Measurements from ENCODE around the gene PFDN1.
"Not testable (repeated sequence)": the region's sequence is repeated elsewhere in the genome, so short reads cannot be mapped to it uniquely, and the experiment has no call there.

Gene PFDN1

DNA sequence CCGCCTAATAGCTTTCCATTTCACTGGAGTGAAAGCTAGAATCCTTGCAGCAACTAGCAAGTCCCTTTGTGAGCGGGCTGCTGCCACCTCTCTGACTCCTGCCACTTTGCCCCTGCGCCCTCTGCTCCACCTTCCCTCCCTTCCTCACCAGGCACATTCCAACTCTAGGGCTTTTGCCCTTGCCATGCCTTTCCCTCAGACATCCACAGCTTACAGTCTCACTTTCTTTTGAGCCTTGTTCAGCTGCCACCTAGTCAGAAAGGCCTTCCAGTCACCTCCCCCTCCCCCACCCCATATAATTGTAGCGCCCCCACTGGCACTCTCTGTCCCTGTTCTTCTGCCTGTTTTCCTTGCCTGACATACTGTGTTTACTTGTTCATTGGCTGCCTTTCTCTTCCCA, 96.9 kb downstream of the PFDN1 start:
- DNase-seq = no peak

DNA sequence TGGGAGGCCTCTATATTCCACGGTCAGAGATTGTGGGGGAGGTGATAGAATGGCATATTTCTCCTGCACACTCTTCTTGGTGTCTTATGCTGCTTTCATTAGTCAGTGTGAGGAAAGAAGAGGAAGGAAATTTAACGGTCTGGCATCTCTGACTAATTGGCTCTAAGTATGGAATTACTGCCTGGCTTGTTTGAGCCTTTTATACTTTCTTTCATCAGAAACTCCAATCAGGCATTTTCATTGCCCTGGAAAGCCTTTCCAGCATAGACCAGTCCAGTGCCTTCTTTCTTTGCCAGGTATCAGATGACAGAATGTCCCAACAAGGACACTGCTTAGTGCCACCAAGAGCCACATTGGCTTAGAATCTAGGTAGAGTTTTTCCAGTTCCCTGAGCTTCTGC, 97.7 kb downstream of the PFDN1 start:
- no peak for DNase-seq

DNA sequence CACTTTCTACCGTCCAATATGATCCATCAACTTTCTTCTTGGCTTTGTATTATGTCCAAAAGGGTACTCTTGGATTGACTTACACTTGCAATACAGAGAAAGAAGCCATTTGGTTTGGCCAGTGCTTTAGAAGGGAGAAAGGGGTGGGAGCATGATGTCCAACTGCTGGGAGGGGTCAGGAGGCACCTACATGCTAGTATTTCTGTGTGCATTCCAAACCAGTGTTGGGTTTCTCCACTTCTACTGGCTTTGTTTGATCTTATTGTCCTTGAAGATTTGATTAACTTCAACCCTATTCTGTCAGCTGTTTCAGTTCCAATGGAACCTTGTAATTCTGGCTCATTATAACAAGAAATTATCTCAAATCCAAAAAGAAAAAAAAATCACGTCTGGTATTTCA, 100.3 kb downstream of the PFDN1 start:
- no peak for DNase-seq

DNA sequence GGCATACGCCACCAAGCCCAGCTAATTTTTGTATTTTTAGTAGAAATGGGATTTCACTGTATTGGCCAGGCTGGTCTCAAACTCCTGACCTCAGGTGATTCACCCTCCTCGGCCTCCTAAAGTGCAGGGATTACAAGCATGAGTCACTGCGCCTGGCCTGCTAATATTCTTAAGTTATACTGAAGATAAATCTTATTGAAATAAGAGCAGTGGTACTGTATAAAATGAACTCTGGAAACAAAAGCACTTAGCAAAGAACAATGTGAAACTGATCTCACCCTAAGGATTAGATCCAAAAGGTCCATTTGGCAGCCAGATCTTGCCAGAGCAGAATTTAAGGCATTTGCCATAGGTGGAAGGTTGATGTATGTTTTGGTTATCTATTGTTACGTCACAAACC, 100.8 kb downstream of the PFDN1 start:
- no peak for DNase-seq

DNA sequence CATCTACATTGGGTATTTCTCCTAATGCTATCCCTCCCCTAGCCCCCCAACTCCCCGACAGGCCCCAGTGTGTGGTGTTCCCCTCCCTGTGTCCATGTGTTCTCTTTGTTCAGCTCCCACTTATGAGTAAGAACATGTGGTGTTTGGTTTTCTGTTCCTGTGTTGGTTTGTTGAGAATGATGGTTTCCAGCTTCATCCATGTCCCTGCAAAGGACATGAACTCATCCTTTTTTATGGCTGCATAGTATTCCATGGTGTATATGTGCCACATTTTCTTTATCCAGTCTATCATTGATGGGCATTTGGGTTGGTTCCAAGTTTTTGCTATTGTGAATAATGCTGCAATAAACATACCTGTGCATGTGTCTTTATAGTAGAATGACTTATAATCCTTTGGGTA, 104.0 kb downstream of the PFDN1 start:
- not testable (repeated sequence) for DNase-seq

DNA sequence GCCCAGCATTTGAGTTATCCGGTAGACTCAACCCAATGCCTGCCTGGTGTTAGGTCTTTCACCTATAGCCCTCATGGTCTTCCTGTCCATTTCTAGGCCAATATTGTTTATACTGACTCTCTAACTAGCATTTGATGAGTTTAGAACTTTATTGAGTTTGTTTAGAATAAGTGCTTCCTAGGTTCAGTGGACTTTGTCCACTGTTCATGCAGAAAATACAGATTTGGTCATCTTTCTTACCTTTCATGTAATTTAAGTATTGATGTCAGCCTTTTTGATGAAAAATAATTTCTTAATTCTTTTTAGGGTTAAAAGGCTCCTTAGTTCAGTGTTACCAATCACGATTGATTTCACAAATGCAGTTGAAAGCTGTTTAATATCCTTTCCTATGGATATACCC, 105.9 kb downstream of the PFDN1 start:
- no peak for DNase-seq

DNA sequence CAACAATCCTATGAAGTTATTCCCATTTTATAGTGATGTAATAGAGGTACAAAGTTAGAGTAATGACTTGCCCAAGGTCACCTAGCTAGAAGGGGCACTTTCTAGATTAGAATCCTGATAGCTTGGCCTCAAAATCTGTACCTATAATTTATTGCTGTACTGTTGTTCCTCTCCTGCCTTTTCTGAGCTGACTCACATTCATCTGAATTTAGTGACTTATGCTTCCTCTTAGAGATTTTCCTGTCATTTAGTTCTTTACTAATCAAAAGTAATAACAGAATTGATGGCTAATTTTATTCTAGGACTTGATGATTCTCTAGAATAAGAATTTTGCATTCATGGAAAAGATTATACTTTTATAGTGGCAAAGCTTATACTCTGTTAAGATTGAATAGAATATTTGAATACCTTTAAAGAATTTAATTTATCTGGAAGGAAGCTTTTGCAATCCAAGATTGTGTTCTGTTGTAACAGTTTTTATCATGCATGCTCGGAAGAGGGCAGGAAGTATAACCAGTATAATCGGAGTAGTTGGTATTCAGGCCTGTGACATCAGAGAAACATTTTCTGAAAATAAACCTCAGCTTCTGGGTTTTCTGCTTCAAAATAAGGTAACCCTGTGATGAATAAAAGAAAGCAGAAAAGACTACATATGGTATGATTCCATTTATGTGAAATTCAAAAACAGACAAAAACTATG, 106.6 kb downstream of the PFDN1 start:
- no peak for DNase-seq

Measured in NCI-H510A (cell line).